ENCODE data around the gene GATAD1. TPM values are rescaled to one million over a fixed set of nuclear protein-coding genes. Genes with fewer than 3 reads are reported as not detected.

Gene GATAD1
- total and polyA plus RNA-seq, 2 of the 8 experiments (the other 6 are each of a cell fraction or from before 2014, with no cell fraction given) = 17.1 to 34.7 TPM

DNA sequence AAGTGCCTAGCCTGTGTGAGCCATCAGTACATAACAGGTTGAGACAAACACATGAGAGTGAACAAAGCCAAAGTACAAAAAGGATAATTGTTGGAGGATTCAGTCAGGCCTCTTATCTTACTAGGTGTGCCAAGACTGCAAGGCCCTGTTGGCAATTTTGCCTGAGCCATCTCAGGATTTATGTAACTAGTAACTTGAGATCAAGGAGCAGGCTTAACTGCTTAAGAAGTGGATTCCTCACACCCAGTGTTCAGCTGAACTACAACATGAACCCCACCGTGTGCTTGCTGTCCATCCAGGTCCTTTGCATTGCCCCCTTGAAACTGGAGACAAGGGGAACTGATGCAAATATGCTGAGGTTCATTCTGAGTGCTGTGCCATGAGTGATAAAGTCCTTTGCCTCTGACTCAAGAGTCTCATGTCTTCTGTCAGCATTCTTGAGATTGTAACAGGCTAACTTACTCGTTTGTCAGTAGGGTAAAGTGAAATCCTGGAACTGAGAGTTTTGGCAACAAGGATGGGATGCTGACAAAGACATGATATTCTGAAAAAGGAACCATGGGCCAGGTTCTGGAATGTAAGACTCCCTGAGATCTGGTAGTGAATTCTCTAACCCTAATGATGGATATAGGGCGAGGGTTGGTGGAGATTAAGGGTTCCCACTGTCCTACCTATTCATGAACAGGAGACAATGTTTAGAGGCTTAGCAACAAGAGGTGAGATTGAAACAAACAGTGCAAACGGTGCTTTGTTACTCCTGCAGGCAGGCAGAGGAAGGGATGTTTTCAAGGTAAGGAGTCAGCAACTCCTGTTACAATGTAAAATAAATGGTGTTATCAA, 44.1 kb upstream of the GATAD1 start (continued):
- no peak for TF ChIP-seq JUN (IDR thresholded peaks at IDR 0.05; ENCODE audit: low read depth, low read length)
- no peak for TF ChIP-seq TEAD4 (IDR thresholded peaks at IDR 0.05; ENCODE audit: low read depth, low read length)
